H9 (cell line): ENCODE data around the gene TRIM67. TPM values are rescaled to one million over a fixed set of nuclear protein-coding genes. Genes with fewer than 3 reads are reported as not detected.

ENCODE experiments used
- DNase-seq: peaks from one replicate; pipeline ENCODE4 v3.0.0-alpha.2; 2017
- H2AFZ ChIP-seq: one replicate; pipeline ENCODE4 v1.6.1; 2013; ENCODE audit warnings: mild to moderate bottlenecking, low read length, control low read depth, moderate library complexity
- H2AK5ac ChIP-seq: 2 replicates; pipeline ENCODE4 v1.6.1; 2013; ENCODE audit warnings: low read length, control low read depth, mixed read lengths; ENCODE audit not compliant: insufficient read length
- H2BK120ac ChIP-seq: one replicate; pipeline ENCODE4 v1.6.1; 2013; ENCODE audit warnings: low read depth, mild to moderate bottlenecking, low read length, control low read depth, inconsistent platforms; ENCODE audit not compliant: poor library complexity, severe bottlenecking
- H2BK12ac ChIP-seq: 2 replicates; pipeline ENCODE4 v1.6.1; 2013; ENCODE audit warnings: low read length, control low read depth, mixed read lengths, low read depth; ENCODE audit not compliant: insufficient read length
- H2BK15ac ChIP-seq: 2 replicates; pipeline ENCODE4 v1.6.1; 2013; ENCODE audit warnings: low read depth, low read length, control low read depth
- H2BK20ac ChIP-seq: one replicate; pipeline ENCODE4 v1.6.1; 2013; ENCODE audit warnings: low read depth, mild to moderate bottlenecking, low read length, control low read depth, inconsistent platforms; ENCODE audit not compliant: poor library complexity, severe bottlenecking
- H2BK5ac ChIP-seq: 2 replicates; pipeline ENCODE4 v1.6.1; 2013; ENCODE audit warnings: low read length, control low read depth, mixed read lengths; ENCODE audit not compliant: insufficient read length
- H3K14ac ChIP-seq: 2 replicates; pipeline ENCODE4 v1.6.1; 2013; ENCODE audit warnings: low read length, control low read depth; ENCODE audit not compliant: insufficient read depth
- H3K18ac ChIP-seq: 2 replicates; pipeline ENCODE4 v1.6.1; 2013; ENCODE audit warnings: low read depth, mild to moderate bottlenecking, mixed read lengths, low read length, control low read depth; ENCODE audit not compliant: insufficient read length
- H3K23ac ChIP-seq: 2 replicates; pipeline ENCODE4 v1.6.1; 2013; ENCODE audit warnings: low read length, control low read depth, mixed read lengths, low read depth; ENCODE audit not compliant: insufficient read length
- H3K23me2 ChIP-seq: 2 replicates; pipeline ENCODE4 v1.6.1; 2013; ENCODE audit warnings: low read depth, mild to moderate bottlenecking, mixed read lengths, low read length, control low read depth; ENCODE audit not compliant: insufficient read length, poor library complexity, severe bottlenecking
- H3K27ac ChIP-seq: 2 replicates; pipeline ENCODE4 v1.5.1; 2013; ENCODE audit warnings: low read length, control low read depth, mixed read lengths, low read depth; ENCODE audit not compliant: insufficient read length
- H3K27me3 ChIP-seq: 2 replicates; pipeline ENCODE4 v1.6.1; 2013; ENCODE audit warnings: low read length, control low read depth, inconsistent platforms; ENCODE audit not compliant: insufficient read depth
- H3K4ac ChIP-seq: 2 replicates; pipeline ENCODE4 v1.6.1; 2013; ENCODE audit warnings: low read depth, mild to moderate bottlenecking, control low read depth, inconsistent platforms, low read length, moderate library complexity
- H3K4me1 ChIP-seq: 2 replicates; pipeline ENCODE4 v1.6.1; 2013; ENCODE audit warnings: low read length, control low read depth, inconsistent platforms; ENCODE audit not compliant: insufficient read depth
- H3K4me2 ChIP-seq: 2 replicates; pipeline ENCODE4 v1.6.1; 2013; ENCODE audit warnings: low read length, control low read depth, mixed read lengths; ENCODE audit not compliant: insufficient read length, insufficient read depth
- H3K56ac ChIP-seq: 2 replicates; pipeline ENCODE4 v1.6.1; 2013; ENCODE audit warnings: low read depth, mild to moderate bottlenecking, mixed read lengths, low read length, control low read depth; ENCODE audit not compliant: insufficient read length
- H3K79me1 ChIP-seq: 2 replicates; pipeline ENCODE4 v1.6.1; 2013; ENCODE audit warnings: low read depth, mild to moderate bottlenecking, moderate library complexity, low read length, control low read depth, inconsistent platforms; ENCODE audit not compliant: insufficient read depth, poor library complexity, severe bottlenecking
- H3K79me2 ChIP-seq: 2 replicates; pipeline ENCODE4 v1.6.1; 2013; ENCODE audit warnings: low read length, control low read depth, inconsistent platforms; ENCODE audit not compliant: insufficient read depth
- H3K9ac ChIP-seq: 2 replicates; pipeline ENCODE4 v1.6.1; 2013; ENCODE audit warnings: low read length, control low read depth, mixed read lengths; ENCODE audit not compliant: insufficient read length; ENCODE audit errors: extremely low read depth
- H3K9me3 ChIP-seq: one replicate; pipeline ENCODE4 v1.6.1; 2013; ENCODE audit warnings: low read depth, low read length, inconsistent platforms; ENCODE audit not compliant: control insufficient read depth
- H3T11ph ChIP-seq: one replicate; pipeline ENCODE4 v1.6.1; 2013; ENCODE audit warnings: mild to moderate bottlenecking, low read length, control low read depth, inconsistent platforms
- H4K20me1 ChIP-seq: one replicate; pipeline ENCODE4 v1.6.1; 2013; ENCODE audit not compliant: control insufficient read depth, insufficient read length, insufficient read depth
- H4K5ac ChIP-seq: 2 replicates; pipeline ENCODE4 v1.6.1; 2013; ENCODE audit warnings: low read depth, mild to moderate bottlenecking, mixed read lengths, low read length, control low read depth; ENCODE audit not compliant: insufficient read length
- H4K8ac ChIP-seq: replicated peaks from 2 replicates; pipeline ENCODE4 v1.6.1; 2013; ENCODE audit warnings: low read length, control low read depth, mixed read lengths, low read depth; ENCODE audit not compliant: insufficient read length
- H4K91ac ChIP-seq: 2 replicates; pipeline ENCODE4 v1.6.1; 2013; ENCODE audit warnings: low read depth, mild to moderate bottlenecking, moderate library complexity, mixed read lengths, low read length, control low read depth; ENCODE audit not compliant: insufficient read length
- H3K27ac Mint-ChIP-seq, 3 experiments: 2 replicates in 2 of 3; 3 replicates in 1 of 3; pipeline ENCODE4 v1.8.0; 2020 to 2021; ENCODE audit warnings: mixed read lengths in 3 of 3, mild to moderate bottlenecking in 1 of 3, moderate library complexity in 1 of 3
- H3K27me3 Mint-ChIP-seq: 2 replicates; pipeline ENCODE4 v1.8.0; 2021; ENCODE audit warnings: low read depth, mild to moderate bottlenecking, moderate library complexity, mixed read lengths
- H3K36me3 Mint-ChIP-seq, 3 experiments: 2 replicates in 2 of 3; 3 replicates in 1 of 3; pipeline ENCODE4 v1.8.0; 2020 to 2021; ENCODE audit warnings: low read depth in 3 of 3, mixed read lengths in 3 of 3; ENCODE audit not compliant: insufficient read depth in 1 of 3
- H3K4me1 Mint-ChIP-seq, 2 experiments: 2 replicates each; pipeline ENCODE4 v1.8.0; 2020; ENCODE audit warnings: mixed read lengths in 2 of 2
- H3K4me3 Mint-ChIP-seq, 2 experiments: 2 replicates in 1 of 2; 3 replicates in 1 of 2; pipeline ENCODE4 v1.8.0; 2020 to 2021; ENCODE audit warnings: mild to moderate bottlenecking in 2 of 2, mixed read lengths in 2 of 2, moderate library complexity in 1 of 2
- H3K9me3 Mint-ChIP-seq, 2 experiments: 2 replicates in 1 of 2; 3 replicates in 1 of 2; pipeline ENCODE4 v1.8.0; 2020; ENCODE audit warnings: mild to moderate bottlenecking in 2 of 2, mixed read lengths in 2 of 2, moderate library complexity in 1 of 2
- CTCF ChIP-seq: fragments of 200-600 bp; sonication (generic); conservative IDR thresholded peaks from 3 replicates; pipeline ENCODE4 v1.8.0; 2021; ENCODE audit warnings: antibody characterized with exemption, mild to moderate bottlenecking
- WGBS: extraction: QIAGEN DNeasy Blood & Tissue Kit; methylation state at CpG from one replicate; pipeline ENCODE4 v1.1.7; 2013; ENCODE audit warnings: missing lambda C conversion rate, low lambda C conversion rate, mixed read lengths; ENCODE audit not compliant: insufficient read length; ENCODE audit errors: extremely low coverage; 5-methylcytosine and 5-hydroxymethylcytosine counted together
- total RNA-seq: library from RNA; stranded (reverse); gene quantifications from 2 replicates; pipeline ENCODE4 v1.2.1, GENCODE V29; 2021

The TRIM67 gene
- total RNA-seq, 1 experiment from 2014 or later: not detected

- Histone ChIP-seq H2AFZ (no peak overlapping the region), H3K56ac (no peak overlapping the region), H2AK5ac (no peak overlapping the region), H3K9me3 (no peaks in the 10 kb centered on the region), H2BK120ac (no peak overlapping the region), H2BK20ac (no peak overlapping the region), H3K18ac (no peak overlapping the region), H3K27ac (no peak overlapping the region), H3K23ac (no peak overlapping the region), H4K91ac (no peak overlapping the region), H3K9ac (no peak overlapping the region), H2BK12ac (no peak overlapping the region), H3K79me1 (no peaks in the 10 kb centered on the region), H3K27me3 (peaks cover 24% of the 10 kb centered on the region), H4K20me1 (no peaks in the 10 kb centered on the region), H4K5ac (no peak overlapping the region), H3T11ph (no peak overlapping the region), H3K23me2 (no peaks in the 10 kb centered on the region), H4K8ac (no peak overlapping the region), H3K4ac (no peak overlapping the region), H3K14ac (no peak overlapping the region), H2BK5ac (no peak overlapping the region), H2BK15ac (no peak overlapping the region), H3K79me2 (no peaks in the 10 kb centered on the region), H3K4me2 (no peak overlapping the region), H3K4me1 (no peaks in the 10 kb centered on the region)
- WGBS: no CpG with 5 or more reads among the region's 14 CpGs
- Mint-ChIP-seq H3K36me3 (no peaks in the 10 kb centered on the region), H3K27me3 (peaks cover 98% of the 10 kb centered on the region), H3K27ac (no peak overlapping the region), H3K4me1 (peaks cover 12 to 13% of the 10 kb centered on the region in 2 experiments), H3K9me3 (no peaks in the 10 kb centered on the region; a peak in 1 of 5 replicates), H3K4me3 (no peak overlapping the region)
- no peak for TF ChIP-seq CTCF
- DNase-seq: no peak
Observed at GRCh38 chr1:231208980-231209379, 47.1 kb downstream of the TRIM67 start.
